ENCODE data around the gene PCTP.

The PCTP gene

GRCh38 chr17:55794725-55795482 is 44.1 kb downstream of the PCTP start:
- no peak for DNase-seq (ENCODE audit: low spot score)

GRCh38 chr17:55806745-55807495 is 56.1 kb downstream of the PCTP start:
- no peak for DNase-seq (ENCODE audit: low spot score)

- no peak for DNase-seq (ENCODE audit: low spot score)
Measured at GRCh38 chr17:55811536-55811935, 60.7 kb downstream of the PCTP start.

GRCh38 chr17:55812323-55812722 is 61.5 kb downstream of the PCTP start:
- no peak for DNase-seq (ENCODE audit: low spot score)

- DNase-seq (ENCODE audit: low spot score), result no peak
Measured at GRCh38 chr17:55813944-55814343, 63.1 kb downstream of the PCTP start.

- DNase-seq (ENCODE audit: low spot score), result no peak
Measured at GRCh38 chr17:55814377-55814776, 63.5 kb downstream of the PCTP start.

- no peak for DNase-seq (ENCODE audit: low spot score)
Measured at GRCh38 chr17:55816532-55817396, 65.9 kb downstream of the PCTP start.

- no peak for DNase-seq (ENCODE audit: low spot score)
Measured at GRCh38 chr17:55817397-55817709, 66.5 kb downstream of the PCTP start.

- no peak for DNase-seq (ENCODE audit: low spot score)
Measured at GRCh38 chr17:55818026-55818425, 67.2 kb downstream of the PCTP start.

- DNase-seq (ENCODE audit: low spot score), result no peak
Measured at GRCh38 chr17:55818451-55819375, 67.9 kb downstream of the PCTP start.

GRCh38 chr17:55820675-55821074 is 69.8 kb downstream of the PCTP start:
- no peak for DNase-seq (ENCODE audit: low spot score)

GRCh38 chr17:55822028-55822427 is 71.2 kb downstream of the PCTP start:
- no peak for DNase-seq (ENCODE audit: low spot score)

GRCh38 chr17:55825213-55825612 is 74.4 kb downstream of the PCTP start:
- DNase-seq (ENCODE audit: low spot score), result no peak
